WTC11 (cell line): Measurements from ENCODE around the gene ERMP1. TPM values are rescaled to one million over a fixed set of nuclear protein-coding genes. Genes with fewer than 3 reads are reported as not detected.

Experiments used
- ATAC-seq: fragments of 200-7000 bp; cut with Tn5 transposase; 2 replicates; pipeline ENCODE4 v1.10.0; 2021; ENCODE audit warnings: mild to moderate bottlenecking, moderate library complexity
- CTCF ChIA-PET: fragments of 300-600 bp; sonication (Branson Sonifier 250); formaldehyde crosslinking; loops from one replicate; lab custom pipeline; 2021; ENCODE audit warnings: antibody characterized with exemption; lab: Charles Lee
- POLR2A ChIA-PET: fragments of 350-600 bp; sonication (Branson Sonifier 250); formaldehyde crosslinking; loops from one replicate; lab custom pipeline; 2021; ENCODE audit warnings: antibody characterized with exemption; lab: Charles Lee
- DNase-seq: peaks from one replicate; pipeline ENCODE4 v3.0.0; 2021; ENCODE audit warnings: low spot score
- H3K27ac Mint-ChIP-seq: 2 replicates; pipeline ENCODE4 v1.8.0; 2021; ENCODE audit warnings: mixed read lengths
- H3K27me3 Mint-ChIP-seq: 2 replicates; pipeline ENCODE4 v1.8.0; 2021; ENCODE audit warnings: low read depth, mild to moderate bottlenecking, moderate library complexity, mixed read lengths
- H3K36me3 Mint-ChIP-seq: 2 replicates; pipeline ENCODE4 v1.8.0; 2021; ENCODE audit warnings: mixed read lengths
- H3K4me1 Mint-ChIP-seq: 2 replicates; pipeline ENCODE4 v1.8.0; 2022; ENCODE audit warnings: mixed read lengths
- H3K4me3 Mint-ChIP-seq: 2 replicates; pipeline ENCODE4 v1.8.0; 2021; ENCODE audit warnings: mild to moderate bottlenecking, moderate library complexity, mixed read lengths
- H3K9me3 Mint-ChIP-seq: 2 replicates; pipeline ENCODE4 v1.8.0; 2021; ENCODE audit warnings: mixed read lengths
- CREB1 ChIP-seq: sonication (generic); formaldehyde crosslinking; IDR thresholded peaks from 2 replicates; pipeline ENCODE4 v1.8.0; 2023; ENCODE audit warnings: mild to moderate bottlenecking, missing genetic modification reagents
- GABPB1 ChIP-seq: sonication (generic); formaldehyde crosslinking; IDR thresholded peaks from 2 replicates; pipeline ENCODE4 v1.8.1; 2023; ENCODE audit warnings: mild to moderate bottlenecking, missing genetic modification reagents
- SOX15 ChIP-seq: fragments of 250-450 bp; sonication (Bioruptor Pico); IDR thresholded peaks from 2 replicates; pipeline ENCODE4 v1.9.0; 2021; ENCODE audit warnings: mild to moderate bottlenecking
- total RNA-seq: library from RNA; stranded (reverse); gene quantifications from 3 replicates; pipeline ENCODE4 v1.2.3, GENCODE V29; 2021
- TF ChIP-seq, protein P1 (sequence below): sonication (generic); formaldehyde crosslinking; IDR thresholded peaks from 2 replicates; pipeline ENCODE4 v1.8.1; 2023; ENCODE audit warnings: mild to moderate bottlenecking, missing genetic modification reagents, moderate library complexity

The ERMP1 gene
- total RNA-seq, 1 experiment from 2014 or later = 25.4 TPM

- H3K9me3 Mint-ChIP-seq = no peaks in the 10 kb centered on the region
- H3K4me3 Mint-ChIP-seq = no peak overlapping the region
- POLR2A ChIA-PET = no interaction called here
- no peak overlapping the region for H3K27ac Mint-ChIP-seq
- TF ChIP-seq CREB1 (no peak), GABPB1 (CRISPR knock-in tag) (no peak), SOX15 (CRISPR knock-in tag) (no peak)
- TF ChIP-seq, protein P1, sequence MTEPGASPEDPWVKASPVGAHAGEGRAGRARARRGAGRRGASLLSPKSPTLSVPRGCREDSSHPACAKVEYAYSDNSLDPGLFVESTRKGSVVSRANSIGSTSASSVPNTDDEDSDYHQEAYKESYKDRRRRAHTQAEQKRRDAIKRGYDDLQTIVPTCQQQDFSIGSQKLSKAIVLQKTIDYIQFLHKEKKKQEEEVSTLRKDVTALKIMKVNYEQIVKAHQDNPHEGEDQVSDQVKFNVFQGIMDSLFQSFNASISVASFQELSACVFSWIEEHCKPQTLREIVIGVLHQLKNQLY (CRISPR knock-in tag) = no peak
- peaks cover 9% of the 10 kb centered on the region for H3K36me3 Mint-ChIP-seq
- H3K4me1 Mint-ChIP-seq = no peaks in the 10 kb centered on the region
- CTCF ChIA-PET = no interaction called here
- ATAC-seq = no peak
- H3K27me3 Mint-ChIP-seq = no peaks in the 10 kb centered on the region
- no peak for DNase-seq
Observed at GRCh38 chr9:5735072-5735471, 97.8 kb downstream of the ERMP1 start.

Other genes starting within 250 kb of the ERMP1 start
- gene RIC1, start 204.0 kb downstream of the ERMP1 start, total RNA-seq = 17.4 to 18.9 TPM (median 17.8 TPM) in 3 replicates
- not detected in 3 replicates for gene MLANA, start 57.8 kb upstream of the ERMP1 start, total RNA-seq
- gene RANBP6, start 182.5 kb upstream of the ERMP1 start, total RNA-seq = 19.7 to 20.1 TPM (median 19.8 TPM) in 3 replicates